Cerebellar nuclear complex (tissue), 1 donor: ENCODE measurements around the gene NEUROD2.

Source experiments
- DNase-seq, 2 experiments: peaks; one replicate each; lab custom pipeline; 2025; lab: John Stamatoyannopoulos, UW

Gene NEUROD2

DNA sequence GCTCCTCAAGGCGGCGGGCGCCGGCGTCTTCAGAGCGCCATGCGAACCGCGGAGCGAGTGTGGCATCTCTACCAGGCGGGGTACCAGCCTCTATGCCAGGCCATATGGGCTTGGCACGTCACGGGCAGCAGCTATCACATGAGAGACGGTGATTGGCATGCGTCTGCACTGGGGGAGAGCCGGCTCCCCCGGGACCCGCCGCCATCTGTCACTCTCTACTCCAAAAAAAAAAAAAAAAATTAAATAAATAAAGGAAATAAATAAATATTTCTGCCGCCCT, at the start of gene NEUROD2:
Gene NEUROD2 (minus strand): TSS at position 70 of the 280 bp plus-strand sequence. CDS start 1,321 bp downstream, outside the sequence.
- DNase-seq = peak; percentile 39 to 75

GRCh38 chr17:39655105-39655504, 47.4 kb upstream of the NEUROD2 start:
- DNase-seq = no peak

GRCh38 chr17:39653662-39654331, 46.1 kb upstream of the NEUROD2 start:
- DNase-seq = no peak

- no peak for DNase-seq
These were observed 45.6 kb upstream of the NEUROD2 start for GRCh38 chr17:39653316-39653661.

- no peak for DNase-seq
These were observed 45.0 kb upstream of the NEUROD2 start for GRCh38 chr17:39652587-39653315.

GRCh38 chr17:39651923-39652586, 44.3 kb upstream of the NEUROD2 start:
- DNase-seq = no peak

- no peak for DNase-seq
These were observed 42.4 kb upstream of the NEUROD2 start for GRCh38 chr17:39650121-39650579.

DNA sequence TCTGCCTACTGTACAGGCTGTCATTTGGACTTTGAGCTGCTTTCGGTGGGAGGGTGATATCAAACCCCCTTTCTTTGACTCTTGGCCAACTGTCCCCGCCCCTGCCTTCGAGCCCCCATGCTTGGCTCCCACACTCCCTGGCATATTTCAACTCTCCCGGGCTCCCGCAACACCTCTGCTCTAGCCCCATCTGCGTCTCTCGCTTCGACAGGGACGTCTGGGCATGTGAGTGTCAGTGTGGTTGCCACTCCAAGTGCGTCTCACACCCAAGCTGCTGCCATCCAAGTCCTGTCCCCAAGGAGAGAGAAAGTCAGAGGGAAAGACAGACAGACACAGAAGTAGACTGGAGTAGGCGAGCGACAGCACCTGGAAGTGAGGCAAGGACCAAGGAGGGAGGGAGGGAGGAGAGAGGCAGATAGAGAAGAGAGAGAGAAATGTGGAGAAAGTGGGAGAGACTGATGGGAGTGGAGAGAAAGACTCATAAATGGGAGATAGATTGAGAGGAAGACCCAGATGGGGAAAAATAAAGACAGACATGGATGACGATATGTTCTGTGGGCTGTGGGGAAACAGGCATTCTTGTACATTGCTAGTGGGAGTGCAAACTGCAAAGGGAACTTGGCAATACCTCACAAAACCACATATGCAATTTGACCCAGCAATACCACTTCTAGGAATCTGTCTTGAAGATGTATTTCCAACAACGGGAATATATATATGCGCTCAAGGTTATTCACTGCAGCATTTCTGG, 41.1 kb upstream of the NEUROD2 start:
- no peak for DNase-seq

DNA sequence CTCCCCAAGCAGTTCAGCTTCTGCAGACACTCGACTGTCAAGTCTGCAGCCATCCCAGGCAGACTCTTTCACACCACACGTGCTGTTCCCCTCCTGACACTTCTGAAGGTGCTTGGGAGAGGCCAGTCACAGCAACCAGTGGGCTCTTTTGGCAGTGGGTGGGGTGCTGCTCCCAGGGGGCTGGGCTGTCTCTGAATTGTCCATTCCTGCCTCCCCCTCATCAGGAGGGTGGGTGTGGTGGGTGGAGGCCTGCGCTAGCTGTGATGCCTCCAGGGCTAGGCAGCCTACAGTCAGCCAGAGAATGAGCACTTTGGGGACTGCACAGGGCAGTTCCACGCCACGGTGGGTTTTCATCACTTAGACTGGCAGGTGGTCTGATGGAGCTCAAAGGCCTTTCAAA, 39.5 kb upstream of the NEUROD2 start:
- no peak for DNase-seq

DNA sequence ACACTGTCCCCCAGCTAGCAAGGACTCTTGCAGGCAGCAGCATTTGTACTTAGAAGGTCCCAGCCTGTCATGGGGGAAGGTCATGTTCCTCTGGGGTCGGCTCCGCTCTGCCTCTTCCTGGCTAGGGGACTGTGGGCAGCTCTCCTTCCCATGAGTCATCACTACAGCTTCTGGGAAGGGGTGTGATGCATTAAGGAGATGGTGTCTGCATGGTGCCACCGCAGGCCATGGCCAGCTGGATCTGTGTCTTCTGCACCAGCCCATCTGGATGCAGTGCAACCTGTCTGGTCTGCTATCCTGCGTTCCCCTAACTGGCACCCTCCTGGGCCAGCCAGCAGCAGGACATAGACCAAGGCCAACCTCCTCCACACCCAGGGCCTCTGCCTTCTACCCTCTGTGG, 35.6 kb upstream of the NEUROD2 start:
- no peak for DNase-seq

- no peak for DNase-seq
These were observed 34.8 kb upstream of the NEUROD2 start for GRCh38 chr17:39642291-39643074.

DNA sequence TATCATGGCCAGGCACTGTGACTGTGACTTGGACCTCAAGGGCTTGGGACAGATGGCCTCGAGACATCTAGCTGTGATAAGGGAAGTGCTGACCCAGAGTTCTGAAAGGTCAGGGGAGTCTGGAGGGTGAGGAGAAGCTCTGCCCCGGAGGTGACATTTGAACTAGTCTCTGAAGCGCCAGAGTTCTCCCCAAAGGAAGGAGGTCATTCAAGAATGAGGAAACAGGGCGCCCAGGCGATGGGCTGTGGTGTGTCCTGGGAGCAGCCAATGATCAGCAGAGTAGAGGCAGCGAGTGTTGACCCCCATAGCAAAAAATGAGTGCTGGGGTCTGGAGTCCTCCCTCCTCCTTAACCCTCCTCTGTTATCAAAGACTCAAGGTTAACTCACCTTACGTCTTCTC, 34.2 kb upstream of the NEUROD2 start:
- DNase-seq = no peak

DNA sequence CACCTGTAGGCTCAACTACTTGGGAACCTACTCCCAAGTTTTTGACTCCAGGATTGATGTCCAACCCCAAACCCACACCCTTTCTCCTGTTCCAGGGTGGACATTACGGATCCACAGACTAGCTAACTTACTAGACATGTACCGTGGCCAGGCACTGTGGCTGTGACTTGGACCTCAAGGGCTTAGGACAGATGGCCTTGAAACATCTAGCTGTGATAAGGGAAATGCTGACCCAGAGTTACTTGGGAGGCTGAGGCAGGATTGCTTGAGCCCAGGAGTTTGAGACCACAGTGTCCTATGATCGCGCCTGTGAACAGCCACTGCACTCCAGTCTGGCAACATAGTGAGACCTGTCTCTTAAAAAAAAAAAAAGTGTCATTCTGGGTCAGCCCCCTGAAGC, 33.4 kb upstream of the NEUROD2 start:
- no peak for DNase-seq

DNA sequence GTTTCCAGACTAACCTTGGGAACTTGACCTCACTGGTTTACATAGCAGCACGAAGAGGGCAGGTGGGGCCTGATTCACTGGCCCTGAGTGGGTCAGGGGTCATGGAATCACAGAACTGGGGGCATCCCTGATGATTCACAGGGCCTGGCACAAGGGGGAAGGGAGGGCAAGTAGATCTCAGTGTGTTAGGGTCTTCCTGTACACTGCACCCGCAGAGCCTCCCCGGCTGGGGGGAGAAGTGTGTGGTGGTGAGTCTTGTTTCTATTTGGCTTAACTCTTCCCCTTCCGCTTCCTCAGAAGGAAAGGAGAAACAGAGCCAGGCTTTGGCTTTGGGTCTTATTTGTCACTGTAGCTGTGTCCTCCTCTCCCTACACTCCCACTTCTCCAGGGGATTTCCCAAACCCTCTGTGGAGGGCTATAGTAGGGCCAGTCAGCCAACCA, 32.9 kb upstream of the NEUROD2 start:
- DNase-seq = no peak

DNA sequence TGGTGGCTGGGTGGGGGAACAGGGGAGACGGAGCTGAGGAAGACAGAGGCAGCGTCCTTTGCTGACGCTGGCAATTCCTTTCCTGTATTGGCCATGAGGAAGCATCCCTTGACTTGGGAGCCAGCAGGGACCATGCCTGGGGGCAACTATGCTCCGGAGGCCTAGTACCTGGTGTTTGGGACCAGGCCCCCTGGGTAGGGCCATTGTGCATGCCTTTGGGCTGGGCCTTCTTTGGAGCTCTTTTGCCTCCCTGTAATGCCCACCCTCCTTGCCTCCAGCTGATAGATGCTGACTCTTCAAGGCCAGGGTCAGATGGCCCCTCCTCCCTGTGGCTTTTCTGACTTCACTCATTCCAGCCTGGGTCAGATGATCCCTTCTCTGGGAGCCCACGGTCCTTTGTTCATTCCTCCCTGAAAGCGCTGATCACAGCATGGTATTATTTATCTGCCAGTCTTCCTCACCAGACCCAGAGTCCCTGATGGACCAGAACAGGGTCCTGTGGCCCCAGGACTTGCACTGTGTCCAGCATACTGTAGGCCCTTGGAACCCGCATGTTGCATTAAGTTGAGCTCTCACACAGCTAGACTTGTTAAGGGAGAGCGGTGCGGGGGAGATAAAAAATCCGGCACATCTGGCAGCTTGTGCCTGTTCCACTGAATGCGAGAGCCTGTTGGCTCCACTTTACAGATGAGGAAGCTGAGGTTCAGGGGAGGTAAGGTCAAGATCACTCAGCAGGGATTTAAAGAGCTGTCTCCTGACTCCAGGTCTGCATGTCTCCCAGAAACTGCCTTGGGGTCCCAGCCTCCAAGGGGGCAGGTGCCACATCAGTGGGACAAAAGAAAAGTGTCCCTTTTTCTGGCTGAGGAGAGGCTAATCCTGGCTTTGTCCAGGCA, 32.1 kb upstream of the NEUROD2 start:
- DNase-seq = no peak

GRCh38 chr17:39639043-39639442, 31.3 kb upstream of the NEUROD2 start:
- no peak for DNase-seq

DNA sequence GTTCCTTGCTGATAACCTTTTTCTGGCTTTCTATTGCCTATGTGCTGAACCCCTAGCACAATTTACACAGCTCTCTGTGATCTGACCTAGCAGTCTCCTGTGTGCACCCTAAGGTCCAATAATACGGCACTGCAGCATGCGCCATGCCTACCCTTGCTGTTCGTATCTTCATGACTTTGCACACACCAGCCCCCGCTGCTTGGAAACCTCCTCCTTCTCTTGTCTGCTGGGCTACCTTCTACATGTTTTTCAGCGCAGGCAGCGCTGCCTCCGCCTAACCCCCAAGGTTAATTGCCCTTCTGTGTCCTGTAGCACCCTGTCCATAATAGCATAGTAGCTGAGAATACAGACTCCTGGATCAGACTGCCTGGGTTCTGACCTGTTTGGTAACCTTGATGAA, 30.6 kb upstream of the NEUROD2 start:
- no peak for DNase-seq

- peak in 1 of 2 experiments; percentile 61 for DNase-seq
These were observed 29.4 kb upstream of the NEUROD2 start, which contains the start of gene STARD3 for GRCh38 chr17:39636927-39637736. Gene STARD3, plus strand, starts transcription at chr17:39637144. Its CDS starts 16,388 bp downstream, at chr17:39653532.

DNA sequence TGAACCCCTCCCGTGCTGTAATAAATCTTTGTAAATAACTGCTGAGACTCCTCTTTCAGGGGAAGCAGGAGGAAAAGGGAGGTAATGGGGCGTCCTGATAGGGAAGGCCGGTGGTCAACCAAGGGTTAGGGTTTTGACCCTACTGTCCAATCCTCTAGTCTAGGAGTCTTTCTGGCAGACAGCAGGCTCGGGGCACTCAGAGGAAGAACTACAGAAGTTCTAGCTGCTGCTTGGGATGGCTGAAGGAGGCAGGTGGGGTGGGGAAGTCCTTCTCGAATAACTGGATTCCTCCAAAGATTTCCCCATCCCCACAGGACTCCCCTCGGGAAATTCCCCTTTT, 28.8 kb upstream of the NEUROD2 start:
- DNase-seq = no peak
